HCT116 (cell line): ENCODE data around the gene SGMS1. TPM values are rescaled to one million over a fixed set of nuclear protein-coding genes. Genes with fewer than 3 reads are reported as not detected.

Source experiments
- ATAC-seq: fragments of 200-7000 bp; cut with Tn5 transposase; 2 replicates; pipeline ENCODE4 v1.9.1; 2020; ENCODE audit warnings: mild to moderate bottlenecking, moderate library complexity
- BruUV-seq: library from RNA; stranded (reverse); fragments of 400-500 nt; replicated peaks from 2 replicates; lab custom pipeline; 2021; lab: Mats Ljungman, UMichigan
- CTCF ChIA-PET: fragments of 300-600 bp; sonication (Branson Sonifier 250); formaldehyde crosslinking; loops from one replicate; lab custom pipeline; 2021; ENCODE audit warnings: antibody characterized with exemption; lab: Charles Lee
- POLR2A ChIA-PET: fragments of 300-600, 350-600 bp; sonication (Branson Sonifier 250); formaldehyde crosslinking; loops from one replicate; lab custom pipeline; 2021; ENCODE audit warnings: antibody characterized with exemption; lab: Charles Lee
- RAD21 ChIA-PET, 2 experiments: fragments of 300-600 bp; sonication (Branson Sonifier 250); formaldehyde crosslinking; loops; one replicate each; lab custom pipeline; 2023; ENCODE audit warnings: low total read pairs in 2 of 2; ENCODE audit not compliant: uncharacterized antibody in 2 of 2, unreplicated experiment in 2 of 2, low non-redundant PET in 1 of 2; lab: Charles Lee
- DNase-seq: peaks from one replicate; pipeline ENCODE4 v3.0.0-alpha.2; 2010; ENCODE audit warnings: low read depth, low spot score
- H2AFZ ChIP-seq: fragments of 200-600 bp; shearing (Covaris generic), sonication (generic); 2 replicates; pipeline ENCODE4 v1.6.1; 2017; ENCODE audit warnings: low read depth, mixed run types, mixed read lengths, antibody characterized with exemption, low read length; ENCODE audit not compliant: poor library complexity, severe bottlenecking
- H3K27ac ChIP-seq: 2 replicates; pipeline ENCODE4 v1.5.1; 2012; ENCODE audit warnings: low read depth, low read length
- H3K27me3 ChIP-seq: fragments of 200-600 bp; sonication (generic); 2 replicates; pipeline ENCODE4 v1.6.1; 2016; ENCODE audit warnings: mixed run types, low read length, mixed read lengths; ENCODE audit not compliant: insufficient read depth
- H3K36me3 ChIP-seq, 2 experiments: fragments of 200-500 bp in 1 of 2; fragments of 200-600 bp in 1 of 2; sonication (Bioruptor generic) in 1 of 2; sonication (generic) in 1 of 2; 2 replicates each; pipeline versions ENCODE4 v1.5.1 to v1.6.1; 2014 to 2016; ENCODE audit warnings: low read length in 2 of 2, inconsistent platforms in 1 of 2, mixed read lengths in 1 of 2, mixed run types in 1 of 2; ENCODE audit not compliant: insufficient read depth in 2 of 2, control insufficient read depth in 1 of 2
- H3K4me1 ChIP-seq, 2 experiments: fragments of 200-600 bp in 1 of 2; sonication (generic) in 1 of 2; 2 replicates each; pipeline versions ENCODE4 v1.5.1 to v1.6.1; 2012 to 2017; ENCODE audit warnings: low read length in 2 of 2, inconsistent platforms in 1 of 2, mild to moderate bottlenecking in 1 of 2, mixed read lengths in 1 of 2, mixed run types in 1 of 2, moderate library complexity in 1 of 2; ENCODE audit not compliant: insufficient read depth in 2 of 2, control insufficient read depth in 1 of 2
- H3K4me2 ChIP-seq: fragments of 200-600 bp; sonication (generic); 2 replicates; pipeline ENCODE4 v1.6.1; 2017; ENCODE audit warnings: mixed run types, low read length, mixed read lengths
- H3K4me3 ChIP-seq, 2 experiments: fragments of 200-600 bp in 1 of 2; sonication (generic) in 1 of 2; replicated peaks in 1 of 2; 2 replicates each; pipeline ENCODE4 v1.5.1; 2011 to 2016; ENCODE audit warnings: low read length in 2 of 2, control low read depth in 1 of 2, low read depth in 1 of 2, mild to moderate bottlenecking in 1 of 2, mixed read lengths in 1 of 2, mixed run types in 1 of 2
- H3K79me2 ChIP-seq: fragments of 200-600 bp; sonication (generic); 2 replicates; pipeline ENCODE4 v1.6.1; 2017; ENCODE audit warnings: mild to moderate bottlenecking, mixed run types, low read length, moderate library complexity, mixed read lengths; ENCODE audit not compliant: insufficient read depth
- H3K9ac ChIP-seq: fragments of 200-600 bp; sonication (generic); 2 replicates; pipeline ENCODE4 v1.6.1; 2016; ENCODE audit warnings: low read length, mixed read lengths
- H3K9me2 ChIP-seq: fragments of 200-600 bp; sonication (generic), shearing (Covaris generic); 2 replicates; pipeline ENCODE4 v1.6.1; 2017; ENCODE audit warnings: mixed run types, mild to moderate bottlenecking, moderate library complexity; ENCODE audit not compliant: insufficient read depth
- H3K9me3 ChIP-seq, 2 experiments: fragments of 200-500 bp in 1 of 2; fragments of 200-600 bp in 1 of 2; sonication (Bioruptor generic) in 1 of 2; sonication (generic) in 1 of 2; 2 replicates each; pipeline ENCODE4 v1.6.1; 2014 to 2017; ENCODE audit warnings: low read length in 2 of 2, mixed read lengths in 2 of 2, inconsistent platforms in 1 of 2, low read depth in 1 of 2, mild to moderate bottlenecking in 1 of 2, mixed run types in 1 of 2, moderate library complexity in 1 of 2; ENCODE audit not compliant: control insufficient read depth in 1 of 2, insufficient read depth in 1 of 2
- H4K20me1 ChIP-seq: fragments of 200-600 bp; sonication (generic), shearing (Covaris generic); 2 replicates; pipeline ENCODE4 v1.6.1; 2017; ENCODE audit warnings: mixed run types, mild to moderate bottlenecking, moderate library complexity; ENCODE audit not compliant: insufficient read depth
- CBX3 ChIP-seq: IDR thresholded peaks from 2 replicates; pipeline ENCODE4 v1.6.1; 2012; ENCODE audit warnings: low read depth
- CEBPB ChIP-seq: IDR thresholded peaks from 2 replicates; pipeline ENCODE4 v1.6.1; 2012; ENCODE audit warnings: low read depth
- EGR1 ChIP-seq: IDR thresholded peaks from 2 replicates; pipeline ENCODE4 v1.6.1; 2012; ENCODE audit warnings: low read depth
- FOSL1 ChIP-seq: IDR thresholded peaks from 2 replicates; pipeline ENCODE4 v1.6.1; 2012; ENCODE audit warnings: low read depth
- JUND ChIP-seq: IDR thresholded peaks from 2 replicates; pipeline ENCODE4 v1.6.1; 2012
- POLR2A ChIP-seq: IDR thresholded peaks from 2 replicates; pipeline ENCODE4 v1.7.0; 2011; ENCODE audit warnings: borderline replicate concordance; ENCODE audit not compliant: insufficient read depth, insufficient read length; ENCODE audit errors: extremely low read depth
- POLR2AphosphoS5 ChIP-seq: IDR thresholded peaks from 2 replicates; pipeline ENCODE4 v1.6.1; 2011; ENCODE audit warnings: mild to moderate bottlenecking, low read depth, low read length, moderate library complexity
- RAD21 ChIP-seq: IDR thresholded peaks from 2 replicates; pipeline ENCODE4 v1.6.1; 2012; ENCODE audit warnings: low read depth, mild to moderate bottlenecking
- SIN3A ChIP-seq: IDR thresholded peaks from 2 replicates; pipeline ENCODE4 v1.6.1; 2012; ENCODE audit warnings: low read depth
- SP1 ChIP-seq: IDR thresholded peaks from 2 replicates; pipeline ENCODE4 v1.6.1; 2012; ENCODE audit warnings: low read depth
- SRF ChIP-seq: IDR thresholded peaks from 2 replicates; pipeline ENCODE4 v1.6.1; 2012; ENCODE audit warnings: low read depth
- YY1 ChIP-seq: IDR thresholded peaks from 2 replicates; pipeline ENCODE4 v1.6.1; 2011; ENCODE audit warnings: low read length, low read depth, moderate library complexity, mild to moderate bottlenecking; ENCODE audit not compliant: insufficient replicate concordance; ENCODE audit errors: extremely low read depth
- ZFX ChIP-seq: fragments of 450-650 bp; IDR thresholded peaks from 2 replicates; pipeline ENCODE4 v1.6.1; 2017
- ZNF274 ChIP-seq: fragments of 200-500 bp; sonication (Bioruptor generic); IDR thresholded peaks from 2 replicates; pipeline ENCODE4 v1.6.1; 2014; ENCODE audit warnings: mild to moderate bottlenecking, low read depth, low read length, inconsistent platforms
- intact Hi-C: fragments of 100-400 bp; cut with micrococcal nuclease; formaldehyde crosslinking; loops from 2 replicates; pipeline ENCODE4 v1.10.0; 2022
- total RNA-seq: library from RNA; stranded (reverse); gene quantifications from one replicate; pipeline ENCODE4 v1.2.1, GENCODE V29; 2021; ENCODE audit not compliant: unreplicated experiment
- TF ChIP-seq, protein P1 (sequence below): IDR thresholded peaks from 2 replicates; pipeline ENCODE4 v1.6.1; 2011; ENCODE audit warnings: mild to moderate bottlenecking, low read length, moderate library complexity; ENCODE audit not compliant: insufficient replicate concordance; ENCODE audit errors: extremely low read depth
- TF ChIP-seq, protein P2 (sequence below): IDR thresholded peaks from 2 replicates; pipeline ENCODE4 v1.6.1; 2012; ENCODE audit warnings: low read depth

Gene SGMS1
- total RNA-seq, 1 experiment from 2014 or later = 29.1 TPM

DNA sequence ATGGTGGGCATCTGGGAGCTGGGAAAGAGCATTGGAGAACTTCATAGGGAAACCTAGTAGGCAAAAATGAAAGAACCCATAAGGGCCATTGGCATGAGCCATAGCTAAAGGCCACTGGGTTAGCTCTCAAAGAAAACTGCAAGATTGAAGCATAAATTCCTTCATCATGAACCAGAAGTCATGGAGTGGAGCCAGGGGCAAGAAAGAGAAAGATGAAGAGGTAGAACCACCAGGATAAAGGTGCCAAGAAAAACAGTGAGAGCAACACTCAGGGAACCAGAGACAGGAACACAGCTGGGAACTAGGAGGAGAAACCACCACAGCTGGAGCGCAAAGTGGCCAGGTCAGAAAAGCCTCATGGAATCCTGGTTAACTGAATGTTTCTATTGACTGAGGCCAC, 11.5 kb upstream of the SGMS1 start:
- TF ChIP-seq JUND (no peak), POLR2A (no peak), CEBPB (no peak), YY1 (no peak)
- Histone ChIP-seq H3K4me3 (no peak overlapping the region), H3K27ac (no peak overlapping the region), H3K9me3 (no peaks in the 10 kb centered on the region), H3K4me1 (no peaks in the 10 kb centered on the region), H3K4me2 (no peak overlapping the region), H2AFZ (no peak overlapping the region), H3K79me2 (no peaks in the 10 kb centered on the region), H3K9me2 (no peaks in the 10 kb centered on the region), H3K36me3 (no peaks in the 10 kb centered on the region), H3K27me3 (no peaks in the 10 kb centered on the region), H4K20me1 (no peaks in the 10 kb centered on the region), H3K9ac (no peak overlapping the region)
- ATAC-seq (no peak), DNase-seq (no peak)
- ChIA-PET RAD21 (no interaction called here), POLR2A (no interaction called here), CTCF (no interaction called here)
- BruUV-seq = no TSS peak
- intact Hi-C loops = no loop called here

DNA sequence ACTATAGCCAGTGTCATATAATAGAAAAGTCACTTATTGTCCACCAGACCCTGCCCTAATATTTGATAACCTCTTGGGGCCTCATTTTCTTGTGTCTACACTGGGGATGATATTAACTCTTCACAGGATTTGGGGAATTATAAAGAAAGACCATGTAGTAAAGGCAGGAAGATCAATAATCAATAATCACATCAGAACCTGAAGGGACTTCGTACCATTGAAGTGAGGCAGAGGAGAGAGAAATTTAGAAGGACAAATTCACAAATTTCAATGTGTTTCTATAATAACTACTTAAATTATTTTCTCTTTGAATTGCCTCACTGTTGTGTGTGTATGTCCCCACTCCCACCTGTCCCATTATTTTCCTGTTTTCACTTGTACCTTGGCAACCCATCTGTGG, 10.7 kb upstream of the SGMS1 start:
- Histone ChIP-seq H3K9ac (no peak overlapping the region), H3K27me3 (no peaks in the 10 kb centered on the region), H3K79me2 (no peaks in the 10 kb centered on the region), H3K4me2 (no peak overlapping the region), H2AFZ (no peak overlapping the region), H3K4me1 (no peaks in the 10 kb centered on the region), H3K4me3 (no peak overlapping the region), H4K20me1 (no peaks in the 10 kb centered on the region), H3K27ac (no peak overlapping the region), H3K9me2 (no peaks in the 10 kb centered on the region), H3K36me3 (no peaks in the 10 kb centered on the region), H3K9me3 (no peaks in the 10 kb centered on the region)
- RAD21 ChIA-PET = no interaction called here
- POLR2A ChIA-PET = no interaction called here
- no TSS peak for BruUV-seq
- intact Hi-C loops = no loop called here
- CTCF ChIA-PET = no interaction called here
- ATAC-seq (no peak), DNase-seq (no peak)
- TF ChIP-seq, protein P1, sequence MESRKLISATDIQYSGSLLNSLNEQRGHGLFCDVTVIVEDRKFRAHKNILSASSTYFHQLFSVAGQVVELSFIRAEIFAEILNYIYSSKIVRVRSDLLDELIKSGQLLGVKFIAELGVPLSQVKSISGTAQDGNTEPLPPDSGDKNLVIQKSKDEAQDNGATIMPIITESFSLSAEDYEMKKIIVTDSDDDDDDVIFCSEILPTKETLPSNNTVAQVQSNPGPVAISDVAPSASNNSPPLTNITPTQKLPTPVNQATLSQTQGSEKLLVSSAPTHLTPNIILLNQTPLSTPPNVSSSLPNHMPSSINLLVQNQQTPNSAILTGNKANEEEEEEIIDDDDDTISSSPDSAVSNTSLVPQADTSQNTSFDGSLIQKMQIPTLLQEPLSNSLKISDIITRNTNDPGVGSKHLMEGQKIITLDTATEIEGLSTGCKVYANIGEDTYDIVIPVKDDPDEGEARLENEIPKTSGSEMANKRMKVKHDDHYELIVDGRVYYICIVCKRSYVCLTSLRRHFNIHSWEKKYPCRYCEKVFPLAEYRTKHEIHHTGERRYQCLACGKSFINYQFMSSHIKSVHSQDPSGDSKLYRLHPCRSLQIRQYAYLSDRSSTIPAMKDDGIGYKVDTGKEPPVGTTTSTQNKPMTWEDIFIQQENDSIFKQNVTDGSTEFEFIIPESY = no peak
- no peak for TF ChIP-seq SIN3A
- TF ChIP-seq, protein P2, sequence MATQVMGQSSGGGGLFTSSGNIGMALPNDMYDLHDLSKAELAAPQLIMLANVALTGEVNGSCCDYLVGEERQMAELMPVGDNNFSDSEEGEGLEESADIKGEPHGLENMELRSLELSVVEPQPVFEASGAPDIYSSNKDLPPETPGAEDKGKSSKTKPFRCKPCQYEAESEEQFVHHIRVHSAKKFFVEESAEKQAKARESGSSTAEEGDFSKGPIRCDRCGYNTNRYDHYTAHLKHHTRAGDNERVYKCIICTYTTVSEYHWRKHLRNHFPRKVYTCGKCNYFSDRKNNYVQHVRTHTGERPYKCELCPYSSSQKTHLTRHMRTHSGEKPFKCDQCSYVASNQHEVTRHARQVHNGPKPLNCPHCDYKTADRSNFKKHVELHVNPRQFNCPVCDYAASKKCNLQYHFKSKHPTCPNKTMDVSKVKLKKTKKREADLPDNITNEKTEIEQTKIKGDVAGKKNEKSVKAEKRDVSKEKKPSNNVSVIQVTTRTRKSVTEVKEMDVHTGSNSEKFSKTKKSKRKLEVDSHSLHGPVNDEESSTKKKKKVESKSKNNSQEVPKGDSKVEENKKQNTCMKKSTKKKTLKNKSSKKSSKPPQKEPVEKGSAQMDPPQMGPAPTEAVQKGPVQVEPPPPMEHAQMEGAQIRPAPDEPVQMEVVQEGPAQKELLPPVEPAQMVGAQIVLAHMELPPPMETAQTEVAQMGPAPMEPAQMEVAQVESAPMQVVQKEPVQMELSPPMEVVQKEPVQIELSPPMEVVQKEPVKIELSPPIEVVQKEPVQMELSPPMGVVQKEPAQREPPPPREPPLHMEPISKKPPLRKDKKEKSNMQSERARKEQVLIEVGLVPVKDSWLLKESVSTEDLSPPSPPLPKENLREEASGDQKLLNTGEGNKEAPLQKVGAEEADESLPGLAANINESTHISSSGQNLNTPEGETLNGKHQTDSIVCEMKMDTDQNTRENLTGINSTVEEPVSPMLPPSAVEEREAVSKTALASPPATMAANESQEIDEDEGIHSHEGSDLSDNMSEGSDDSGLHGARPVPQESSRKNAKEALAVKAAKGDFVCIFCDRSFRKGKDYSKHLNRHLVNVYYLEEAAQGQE = no peak
- TF ChIP-seq FOSL1 = no peak
- no peak for TF ChIP-seq POLR2AphosphoS5
- TF ChIP-seq EGR1 = no peak
- TF ChIP-seq SP1 = no peak
- TF ChIP-seq ZFX = no peak
- no peak for TF ChIP-seq ZNF274
- TF ChIP-seq RAD21 = no peak
- TF ChIP-seq CBX3 = no peak
- TF ChIP-seq JUND = no peak
- no peak for TF ChIP-seq SRF
